Fibroblast of lung (primary cell): ENCODE data around the gene HRAS. TPM values are rescaled to one million over a fixed set of nuclear protein-coding genes. Genes with fewer than 3 reads are reported as not detected.
A peak's percentile ranks its signal among the peaks of the same experiment; 100 is the strongest.

Source experiments
- DNase-seq, 2 donors: peaks; one replicate each; pipeline versions ENCODE4 v3.0.0 to v3.0.0-alpha.2; 2010; ENCODE audit warnings: low read depth in 2 of 2
- H2AFZ ChIP-seq: 2 replicates; pipeline ENCODE4 v1.5.1; 2012; ENCODE audit warnings: low read length, control low read depth, inconsistent platforms
- H3K27ac ChIP-seq: 2 replicates; pipeline ENCODE4 v1.5.1; 2011; ENCODE audit warnings: low read length, control low read depth; ENCODE audit not compliant: insufficient read depth
- H3K27me3 ChIP-seq: 2 replicates; pipeline ENCODE4 v1.5.1; 2011; ENCODE audit warnings: mild to moderate bottlenecking, low read length; ENCODE audit not compliant: control insufficient read depth, insufficient read depth
- H3K36me3 ChIP-seq: 2 replicates; pipeline ENCODE4 v1.5.1; 2011; ENCODE audit warnings: low read length; ENCODE audit not compliant: control insufficient read depth, insufficient read depth
- H3K4me1 ChIP-seq: 2 replicates; pipeline ENCODE4 v1.5.1; 2011; ENCODE audit warnings: low read length; ENCODE audit not compliant: control insufficient read depth, insufficient read depth; ENCODE audit errors: extremely low read depth
- H3K4me2 ChIP-seq: 2 replicates; pipeline ENCODE4 v1.5.1; 2011; ENCODE audit warnings: low read length, control low read depth; ENCODE audit not compliant: insufficient read depth; ENCODE audit errors: extremely low read depth
- H3K4me3 ChIP-seq, 4 experiments: fragments of 200-600 bp in 1 of 4; sonication (generic) in 1 of 4; replicated peaks in 1 of 4; 2 replicates each; pipeline ENCODE4 v1.5.1; 2011 to 2016; ENCODE audit warnings: low read length in 4 of 4, low read depth in 3 of 4, mild to moderate bottlenecking in 3 of 4, control low read depth in 2 of 4, inconsistent platforms in 1 of 4, mixed read lengths in 1 of 4; ENCODE audit not compliant: insufficient read depth in 1 of 4; ENCODE audit errors: control extremely low read depth in 1 of 4
- H3K79me2 ChIP-seq: 2 replicates; pipeline ENCODE4 v1.5.1; 2012; ENCODE audit warnings: mild to moderate bottlenecking, low read length, inconsistent platforms; ENCODE audit not compliant: control insufficient read depth, insufficient read depth
- H3K9ac ChIP-seq: 2 replicates; pipeline ENCODE4 v1.5.1; 2011; ENCODE audit warnings: mild to moderate bottlenecking, low read length, control low read depth; ENCODE audit not compliant: insufficient read depth
- H3K9me3 ChIP-seq: 2 replicates; pipeline ENCODE4 v1.5.1; 2012; ENCODE audit warnings: low read depth, low read length; ENCODE audit not compliant: control insufficient read depth, insufficient read depth
- H4K20me1 ChIP-seq: 2 replicates; pipeline ENCODE4 v1.5.1; 2011; ENCODE audit warnings: low read length; ENCODE audit not compliant: control insufficient read depth, insufficient read depth; ENCODE audit errors: extremely low read depth
- EZH2 ChIP-seq: IDR thresholded peaks from 2 replicates; pipeline ENCODE4 v1.5.1; 2012; ENCODE audit warnings: low read length, control low read depth, mild to moderate bottlenecking; ENCODE audit errors: missing control alignments
- polyA plus RNA-seq, 2 donors: library from polyadenylated mRNA; depleted of rRNA in 1 of 2; stranded (reverse) in 1 of 2; unstranded in 1 of 2; fragments of >200 nt; gene quantifications; 2 replicates each; pipeline ENCODE4 v1.2.1, GENCODE V29; 2011 to 2012; ENCODE audit warnings: missing spikeins in 1 of 2
- total RNA-seq: library from RNA; depleted of rRNA; stranded (reverse); fragments of >200 nt; gene quantifications from 2 replicates; pipeline ENCODE4 v1.2.1, GENCODE V29; 2014
- TF ChIP-seq, protein P1 (sequence below), 2 donors: IDR thresholded peaks in 1 of 2; conservative IDR thresholded peaks in 1 of 2; 1 replicate in 1 of 2; 2 replicates in 1 of 2; pipeline ENCODE4 v1.5.1; 2011 to 2012; ENCODE audit warnings: low read length in 2 of 2, control low read depth in 1 of 2, inconsistent platforms in 1 of 2, low read depth in 1 of 2, mild to moderate bottlenecking in 1 of 2

The HRAS gene
- total and polyA plus RNA-seq, 2 donors (not counting 1 experiment from before 2014, with no cell fraction given), result 51.7 to 58.5 TPM

GRCh38 chr11:555227-555779 lies 19.9 kb upstream of the HRAS start:
- H3K4me3 ChIP-seq, result no peak overlapping the region
- no peaks in the 10 kb centered on the region for H3K36me3 ChIP-seq
- peak; percentile 76 for TF ChIP-seq EZH2
- TF ChIP-seq, protein P1, sequence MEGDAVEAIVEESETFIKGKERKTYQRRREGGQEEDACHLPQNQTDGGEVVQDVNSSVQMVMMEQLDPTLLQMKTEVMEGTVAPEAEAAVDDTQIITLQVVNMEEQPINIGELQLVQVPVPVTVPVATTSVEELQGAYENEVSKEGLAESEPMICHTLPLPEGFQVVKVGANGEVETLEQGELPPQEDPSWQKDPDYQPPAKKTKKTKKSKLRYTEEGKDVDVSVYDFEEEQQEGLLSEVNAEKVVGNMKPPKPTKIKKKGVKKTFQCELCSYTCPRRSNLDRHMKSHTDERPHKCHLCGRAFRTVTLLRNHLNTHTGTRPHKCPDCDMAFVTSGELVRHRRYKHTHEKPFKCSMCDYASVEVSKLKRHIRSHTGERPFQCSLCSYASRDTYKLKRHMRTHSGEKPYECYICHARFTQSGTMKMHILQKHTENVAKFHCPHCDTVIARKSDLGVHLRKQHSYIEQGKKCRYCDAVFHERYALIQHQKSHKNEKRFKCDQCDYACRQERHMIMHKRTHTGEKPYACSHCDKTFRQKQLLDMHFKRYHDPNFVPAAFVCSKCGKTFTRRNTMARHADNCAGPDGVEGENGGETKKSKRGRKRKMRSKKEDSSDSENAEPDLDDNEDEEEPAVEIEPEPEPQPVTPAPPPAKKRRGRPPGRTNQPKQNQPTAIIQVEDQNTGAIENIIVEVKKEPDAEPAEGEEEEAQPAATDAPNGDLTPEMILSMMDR (conservative IDR thresholded peaks at IDR 0.05 in 1 of 2, IDR thresholded peaks at IDR 0.05 in 1 of 2; ENCODE audit: low read depth in 1 of 2, low read length in 2 of 2), result peak in 1 of 2 donors; percentile 1
- H3K4me2 ChIP-seq, result no peak overlapping the region
- no peak overlapping the region for H2AFZ ChIP-seq
- H4K20me1 ChIP-seq, result no peaks in the 10 kb centered on the region
- DNase-seq, result no peak
- peaks cover 33% of the 10 kb centered on the region for H3K27me3 ChIP-seq
- no peaks in the 10 kb centered on the region for H3K79me2 ChIP-seq
- H3K9ac ChIP-seq, result no peak overlapping the region
- peaks cover 2% of the 10 kb centered on the region for H3K4me1 ChIP-seq
- H3K27ac ChIP-seq, result no peak overlapping the region
- H3K9me3 ChIP-seq, result no peaks in the 10 kb centered on the region

DNA sequence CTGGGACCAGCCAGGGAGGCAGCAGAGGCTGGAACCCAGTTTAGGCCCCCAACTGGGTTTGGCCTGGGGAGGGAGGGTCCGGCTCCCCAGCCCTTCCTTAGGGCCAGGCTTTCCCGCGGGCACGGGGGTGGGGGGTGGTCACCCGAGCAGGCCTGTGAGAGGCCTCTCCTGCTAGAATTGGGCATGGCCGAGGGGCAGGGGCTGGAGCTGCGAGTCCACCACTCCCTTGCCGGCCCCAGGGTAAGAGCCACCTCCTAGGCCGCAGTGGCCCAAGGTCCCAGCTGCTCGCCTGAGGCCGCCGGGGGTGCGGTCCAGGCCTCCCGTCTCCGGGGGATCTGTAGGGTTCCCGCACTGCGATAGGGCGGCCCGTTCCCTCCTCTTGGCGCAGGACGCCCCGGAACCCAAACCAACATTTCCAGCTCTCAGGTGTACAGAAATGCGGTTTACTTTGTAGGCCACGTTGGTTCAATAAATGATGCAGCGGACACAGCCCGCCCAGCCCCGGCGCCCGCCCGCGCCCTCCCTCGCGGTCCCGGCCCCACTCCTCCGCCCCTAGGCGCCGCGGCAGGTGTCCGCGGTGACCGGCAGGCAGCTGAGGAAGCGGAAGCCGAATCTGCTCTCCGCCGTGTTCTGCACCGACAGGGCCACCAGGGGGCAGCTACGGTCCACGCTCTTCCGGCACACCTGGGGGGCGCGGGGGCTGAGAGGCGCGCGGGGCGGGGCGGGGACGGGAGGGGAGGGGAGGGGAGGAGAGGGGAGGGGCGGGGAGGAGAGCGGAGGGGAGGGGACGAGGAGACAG lies 19.3 kb upstream of the HRAS start:
- no peaks in the 10 kb centered on the region for H3K36me3 ChIP-seq
- H3K27ac ChIP-seq, result no peak overlapping the region
- H3K27me3 ChIP-seq, result peaks cover 33% of the 10 kb centered on the region
- no peak overlapping the region for H3K9ac ChIP-seq
- peak; percentile 23 to 35 for DNase-seq
- no peak overlapping the region for H2AFZ ChIP-seq
- no peak for TF ChIP-seq EZH2
- TF ChIP-seq, protein P1 (conservative IDR thresholded peaks at IDR 0.05 in 1 of 2, IDR thresholded peaks at IDR 0.05 in 1 of 2; ENCODE audit: low read depth in 1 of 2, low read length in 2 of 2), result peak; percentile 29 to 48
- H3K4me3 ChIP-seq, result no peak overlapping the region
- no peaks in the 10 kb centered on the region for H3K4me1 ChIP-seq
- no peaks in the 10 kb centered on the region for H4K20me1 ChIP-seq
- H3K79me2 ChIP-seq, result no peaks in the 10 kb centered on the region
- no peak overlapping the region for H3K4me2 ChIP-seq
- H3K9me3 ChIP-seq, result no peaks in the 10 kb centered on the region

GRCh38 chr11:553988-554340 lies 18.6 kb upstream of the HRAS start:
- TF ChIP-seq, protein P1 (conservative IDR thresholded peaks at IDR 0.05 in 1 of 2, IDR thresholded peaks at IDR 0.05 in 1 of 2; ENCODE audit: low read depth in 1 of 2, low read length in 2 of 2), result no peak
- no peak for TF ChIP-seq EZH2
- Histone ChIP-seq H3K9me3 (no peaks in the 10 kb centered on the region), H3K9ac (no peak overlapping the region), H3K36me3 (no peaks in the 10 kb centered on the region), H3K27ac (no peak overlapping the region), H3K4me3 (no peak overlapping the region), H3K4me1 (no peaks in the 10 kb centered on the region), H3K79me2 (no peaks in the 10 kb centered on the region), H2AFZ (no peak overlapping the region), H4K20me1 (no peaks in the 10 kb centered on the region), H3K27me3 (peaks cover 33% of the 10 kb centered on the region), H3K4me2 (no peak overlapping the region)
- DNase-seq, result no peak
